T-helper 1 cell treated with Interleukin-12 subunit alpha and Interleukin-12 subunit beta and Interleukin-4 antibody, amounts not matched to agents 30 ng/mL and 1 ng/mL, for 36 hours (primary cell): ENCODE measurements around the gene OIT3. TPM values are rescaled to one million over a fixed set of nuclear protein-coding genes. Genes with fewer than 3 reads are reported as not detected.

ENCODE experiments used
- intact Hi-C: fragments of 100-400 bp; cut with micrococcal nuclease; formaldehyde crosslinking; loops from one replicate; pipeline ENCODE4 v1.15.1; 2024
- total RNA-seq: library from RNA; stranded (reverse); gene quantifications from 2 replicates; pipeline ENCODE4 v1.2.3, GENCODE V29; 2022

The OIT3 gene
- total RNA-seq: not detected in 2 replicates

- intact Hi-C loops: no loop called here
Measured at GRCh38 chr10:72893136-72893798, at the start of gene OIT3. TSS of gene OIT3 (plus strand) at chr10:72893739. CDS start at chr10:72893799, 60 bp downstream.

DNA sequence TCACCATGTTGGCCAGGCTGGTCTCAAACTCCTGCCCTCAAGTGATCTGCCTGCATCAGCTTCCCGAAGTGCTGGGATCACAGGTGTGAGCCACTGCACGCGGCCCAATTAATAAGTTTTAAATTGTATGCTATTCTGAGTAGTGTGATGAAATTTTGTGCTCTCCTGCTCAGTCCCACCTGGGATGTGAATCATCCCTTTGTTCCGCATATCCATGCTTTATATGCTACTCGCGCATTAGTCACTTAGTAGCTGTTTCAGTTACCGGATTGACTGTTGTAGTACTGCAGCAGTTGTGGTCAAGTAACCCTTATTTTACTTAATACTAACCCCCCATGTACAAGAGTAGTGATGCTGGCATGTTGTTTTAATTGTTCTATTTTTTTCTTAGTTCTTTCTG, 47.3 kb upstream of the OIT3 start:
- intact Hi-C loops: no loop called here

DNA sequence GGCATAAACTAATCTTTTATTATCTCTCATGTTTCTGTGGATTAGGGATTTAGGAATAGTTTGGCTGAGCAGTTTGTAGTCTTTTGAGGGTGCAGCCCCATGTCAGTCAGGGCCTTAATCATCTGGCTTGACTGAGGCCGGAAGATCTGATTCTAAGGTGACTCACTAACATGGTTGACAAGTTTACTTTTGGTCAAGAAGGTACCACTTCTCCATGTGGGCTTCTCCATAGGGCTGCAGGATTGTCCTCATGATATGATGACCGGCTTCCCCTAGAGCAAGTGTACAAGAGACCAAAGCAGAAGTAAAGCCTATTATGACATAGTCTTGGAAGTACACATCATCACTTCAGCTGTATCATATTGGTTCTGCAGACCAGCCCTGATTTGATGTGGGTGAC, 45.9 kb upstream of the OIT3 start:
- intact Hi-C loops: no loop called here

- intact Hi-C loops: no loop called here
Measured at GRCh38 chr10:72850861-72851260, 42.7 kb upstream of the OIT3 start.

- intact Hi-C loops: no loop called here
Measured at GRCh38 chr10:72851509-72851908, 42.0 kb upstream of the OIT3 start.

- intact Hi-C loops: no loop called here
Measured at GRCh38 chr10:72852508-72852907, 41.0 kb upstream of the OIT3 start.

DNA sequence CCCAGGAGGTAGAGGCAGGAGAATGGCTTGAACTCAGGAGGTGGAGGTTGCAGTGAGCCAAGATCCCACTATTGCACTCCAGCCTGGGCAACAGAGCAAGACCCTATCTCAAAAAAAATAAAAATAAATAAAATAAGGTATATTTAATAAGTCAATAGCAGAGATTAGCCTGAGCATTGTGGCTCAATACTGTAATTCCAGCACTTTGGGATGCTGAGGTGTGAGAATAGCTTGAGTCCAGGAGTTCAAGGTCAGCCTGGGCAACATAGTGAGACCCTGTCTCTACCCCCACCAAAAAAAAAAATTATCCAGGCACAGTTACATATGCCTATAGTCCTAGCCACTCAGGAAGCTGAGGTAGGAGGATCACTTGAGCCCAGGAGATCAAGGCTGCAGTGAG, 38.4 kb upstream of the OIT3 start:
- intact Hi-C loops: no loop called here

DNA sequence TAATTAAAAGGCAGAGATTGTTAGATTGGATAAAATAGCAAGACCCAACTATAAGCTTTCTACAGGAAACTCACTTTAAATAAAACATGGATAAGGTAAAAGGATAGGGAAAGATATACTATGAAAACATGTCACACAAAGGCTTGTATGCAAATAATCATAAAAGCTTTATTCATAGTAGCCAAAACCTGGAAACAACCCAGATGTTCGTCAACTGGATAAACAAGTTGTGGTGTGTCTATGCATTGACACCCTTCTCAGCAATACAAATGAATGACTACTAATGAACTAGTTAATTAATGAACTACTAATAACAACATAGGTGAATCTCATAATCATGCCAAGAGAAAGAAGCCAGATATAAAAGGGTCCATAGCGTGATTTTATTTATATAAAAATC, 37.7 kb upstream of the OIT3 start:
- intact Hi-C loops: no loop called here

DNA sequence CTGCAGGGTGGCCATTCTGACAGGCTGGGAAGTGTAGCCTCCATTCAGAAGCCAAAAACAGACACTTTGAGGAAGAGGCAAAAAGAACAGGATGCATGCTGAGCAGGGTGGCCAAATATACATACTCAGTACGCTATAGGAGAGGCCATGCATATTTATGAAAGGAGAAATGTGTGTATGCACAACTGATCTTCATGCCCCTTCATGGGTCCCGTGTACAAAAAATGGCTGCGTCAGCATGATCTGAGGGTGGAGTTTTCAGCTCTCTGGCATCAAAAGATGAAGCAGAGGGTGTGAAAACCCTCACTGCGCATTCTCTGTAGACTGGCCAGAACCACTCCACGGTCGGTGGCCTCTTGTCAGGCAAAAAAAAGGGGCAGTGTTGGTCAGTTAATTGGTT, 35.5 kb upstream of the OIT3 start:
- intact Hi-C loops: no loop called here

GRCh38 chr10:72862957-72863356, 30.6 kb upstream of the OIT3 start:
- intact Hi-C loops: no loop called here

DNA sequence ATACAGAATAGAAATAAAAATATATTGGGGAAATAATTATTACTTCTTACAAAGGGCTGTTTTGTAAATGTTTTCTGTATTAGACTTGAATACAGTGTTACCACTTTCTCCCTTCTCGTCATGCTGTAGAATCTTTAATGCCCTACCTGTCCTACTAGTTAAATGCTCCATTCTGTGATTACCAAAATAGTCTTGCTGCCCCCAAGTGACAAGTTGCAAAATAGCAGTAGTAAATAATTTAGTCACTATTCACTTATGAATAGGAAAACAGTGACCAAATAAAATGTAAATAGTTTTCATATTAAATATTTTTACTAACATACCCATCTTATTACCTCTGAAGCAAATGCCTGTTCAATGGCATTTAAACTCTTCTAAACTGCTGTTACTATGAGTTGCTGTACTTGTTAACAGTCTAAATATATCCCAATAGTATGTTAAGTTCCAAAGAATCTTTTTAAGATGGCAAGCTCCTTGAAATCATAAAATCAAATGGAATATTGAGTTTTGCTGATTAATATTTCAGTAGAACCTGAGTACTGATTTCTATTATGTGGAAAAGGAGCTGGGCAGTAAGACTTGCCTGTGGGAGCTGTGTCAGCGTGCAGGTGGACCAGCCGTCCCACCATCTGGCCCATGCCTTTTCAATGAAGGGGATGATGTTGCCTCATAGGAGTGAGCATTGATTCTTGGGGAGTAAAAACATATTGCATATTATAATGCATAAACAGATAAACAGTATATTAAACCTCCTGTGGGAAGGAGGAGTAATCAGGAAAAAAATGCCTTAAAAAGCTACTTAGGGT, 18.1 kb upstream of the OIT3 start:
- intact Hi-C loops: loop anchor here (1.0 to 2.0 kb wide), 2 partner anchors 41 to 511 kb away; no protein-coding TSS in a partner anchor

- intact Hi-C loops: no loop called here
Measured at GRCh38 chr10:72879245-72879644, 14.3 kb upstream of the OIT3 start.

- intact Hi-C loops: no loop called here
Measured at GRCh38 chr10:72881291-72881690, 12.2 kb upstream of the OIT3 start.

DNA sequence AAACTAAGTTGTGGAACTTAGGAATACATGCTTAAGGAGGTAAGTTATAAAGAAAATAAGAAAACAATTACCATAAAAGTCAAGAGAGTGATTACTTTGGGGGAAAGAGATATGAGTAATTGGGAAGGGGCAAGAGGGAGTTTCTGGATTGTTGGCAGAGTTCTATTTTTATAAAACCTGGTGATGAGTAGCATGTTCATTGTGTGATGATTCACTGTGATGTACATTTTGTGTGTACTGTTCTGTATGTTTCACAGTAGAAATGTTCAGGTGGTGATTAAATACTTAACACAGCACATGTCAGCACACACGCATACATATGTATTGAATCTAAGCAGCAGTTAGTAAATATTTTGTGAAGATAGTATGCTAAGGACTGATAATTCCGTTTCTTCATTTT, 9.7 kb upstream of the OIT3 start:
- intact Hi-C loops: no loop called here

DNA sequence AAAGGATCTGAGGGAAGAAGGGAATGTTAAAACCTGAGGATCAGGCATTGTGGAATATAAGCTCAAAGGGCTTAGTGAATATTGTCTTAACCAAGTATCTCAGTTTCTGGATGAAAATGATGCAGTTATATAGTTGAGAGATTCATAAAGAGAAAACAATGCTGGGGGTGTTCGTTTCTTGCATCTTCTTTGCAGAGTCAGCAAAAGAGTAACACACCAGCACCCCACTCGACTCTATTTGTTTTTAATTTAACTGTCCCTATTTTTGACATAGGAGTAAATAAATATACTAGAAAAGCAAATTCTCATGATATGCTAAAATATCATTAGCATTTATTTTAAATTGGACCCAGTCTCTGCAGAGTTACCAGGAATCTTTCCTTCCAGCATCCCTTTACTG, 7.6 kb upstream of the OIT3 start:
- intact Hi-C loops: no loop called here

GRCh38 chr10:72886621-72887020, 6.9 kb upstream of the OIT3 start:
- intact Hi-C loops: no loop called here

DNA sequence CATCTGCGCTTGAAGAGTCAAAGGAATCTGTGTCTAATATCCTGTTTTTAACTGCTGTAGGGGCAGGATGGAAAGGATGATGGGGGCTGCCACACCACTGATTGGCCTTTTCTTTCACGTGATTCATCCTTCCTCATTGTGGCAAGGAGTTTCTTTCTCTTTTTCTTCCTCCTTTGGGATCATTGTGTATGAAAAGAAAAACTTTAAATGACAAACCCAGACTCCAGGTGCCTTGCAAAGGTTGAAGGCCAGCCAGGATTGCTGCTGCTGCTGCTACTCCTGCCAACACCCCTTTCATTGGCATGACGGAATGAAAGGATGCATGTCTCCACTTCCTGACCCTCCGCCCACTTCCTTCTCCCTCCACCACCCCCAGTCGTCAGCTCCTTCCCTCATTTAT, 6.5 kb upstream of the OIT3 start:
- intact Hi-C loops: no loop called here

GRCh38 chr10:72888151-72888638, 5.3 kb upstream of the OIT3 start:
- intact Hi-C loops: no loop called here

DNA sequence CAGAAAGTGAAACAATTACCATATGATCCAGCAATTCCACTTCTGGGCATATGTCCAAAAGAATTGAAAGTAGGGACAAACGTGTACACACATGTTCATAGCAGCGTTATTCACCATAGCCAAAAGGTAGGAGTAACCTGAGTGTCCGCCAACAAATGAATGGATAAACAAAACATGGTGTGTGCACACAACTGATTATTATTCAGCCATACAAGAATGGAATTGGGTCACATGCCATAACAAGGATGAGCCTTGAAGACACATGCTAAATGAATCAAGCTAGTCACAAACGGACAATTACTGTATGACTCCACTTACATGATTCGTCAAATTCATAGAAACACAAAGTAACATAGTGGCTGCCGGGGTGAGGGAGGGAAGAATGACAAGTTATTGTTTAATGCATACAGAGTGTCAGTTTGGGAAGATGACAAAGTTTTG, 4.1 kb upstream of the OIT3 start:
- intact Hi-C loops: no loop called here

DNA sequence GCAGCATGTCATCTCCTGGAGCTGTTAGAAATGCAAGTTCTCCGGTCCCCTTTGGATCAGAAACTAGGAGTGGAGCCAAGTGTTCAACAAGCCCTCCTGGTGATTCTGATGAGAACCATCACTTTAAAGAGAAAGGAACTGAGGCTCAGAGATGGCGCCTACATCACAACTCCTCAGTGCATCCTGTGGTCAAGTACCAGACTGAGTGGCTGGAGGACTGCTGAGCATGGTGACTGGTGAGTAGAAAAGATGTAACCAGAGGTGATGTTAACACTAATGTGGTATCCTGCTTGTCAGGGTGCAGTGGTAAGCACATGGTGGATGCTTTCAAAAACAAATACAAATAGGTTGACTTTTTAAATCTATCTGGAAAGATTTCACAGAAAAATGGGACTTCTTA, 3.5 kb upstream of the OIT3 start:
- intact Hi-C loops: no loop called here

DNA sequence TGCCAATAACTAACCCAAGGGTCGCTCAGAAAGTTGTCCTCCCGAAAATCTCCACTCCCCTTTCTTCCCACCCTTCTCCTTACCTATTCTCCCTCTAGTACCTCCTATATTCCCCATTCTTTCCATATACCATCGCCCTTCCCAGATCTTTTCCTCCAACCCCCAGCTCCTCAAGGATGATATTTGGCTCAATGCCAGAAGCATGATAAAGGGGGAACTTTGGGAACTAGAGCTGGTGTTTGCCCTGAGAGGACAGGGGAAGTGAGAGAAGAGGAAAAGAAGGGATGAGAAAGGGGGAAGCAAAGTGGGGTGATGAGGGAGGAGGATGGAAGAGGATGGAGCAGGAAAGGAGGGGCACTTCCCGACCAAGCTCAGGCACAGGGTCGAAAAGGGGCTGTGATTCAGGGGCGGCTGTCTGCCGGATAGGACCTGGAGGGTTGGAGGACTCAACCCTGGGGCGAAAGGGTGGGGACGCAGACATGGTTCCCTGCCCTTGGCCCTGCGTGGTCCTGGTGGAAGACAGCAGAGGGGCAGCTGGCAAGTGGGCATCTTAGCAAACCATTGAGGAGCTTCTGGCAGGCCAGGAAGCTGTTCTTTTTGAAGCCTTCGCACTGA, 1.8 kb downstream of the OIT3 start:
- intact Hi-C loops: no loop called here

- intact Hi-C loops: no loop called here
Measured at GRCh38 chr10:72898616-72899015, 5.1 kb downstream of the OIT3 start.
